Vagina (tissue), 2 donors: Measurements from ENCODE around the gene KIAA0825. TPM values are rescaled to one million over a fixed set of nuclear protein-coding genes. Genes with fewer than 3 reads are reported as not detected.

Source experiments
- DNase-seq, 2 donors: peaks; one replicate each; pipeline ENCODE4 v3.0.0-alpha.2; 2017; ENCODE audit errors: extremely low spot score in 2 of 2
- H3K27ac ChIP-seq: fragments of 200-600 bp; sonication (generic); one replicate; pipeline ENCODE4 v1.5.1; 2019
- H3K27me3 ChIP-seq: fragments of 200-600 bp; sonication (generic); one replicate; pipeline ENCODE4 v1.5.1; 2019
- H3K36me3 ChIP-seq, 2 donors: fragments of 200-600 bp; sonication (generic); one replicate each; pipeline ENCODE4 v1.5.1; 2017 to 2019
- H3K4me1 ChIP-seq: fragments of 200-600 bp; sonication (generic); one replicate; pipeline ENCODE4 v1.5.1; 2019
- H3K4me3 ChIP-seq, 2 donors: fragments of 200-600 bp; sonication (generic); 1 replicate in 1 of 2; 2 replicates in 1 of 2; pipeline ENCODE4 v1.5.1; 2016 to 2019
- H3K9me3 ChIP-seq: fragments of 200-600 bp; sonication (generic); one replicate; pipeline ENCODE4 v1.5.1; 2019
- CTCF ChIP-seq, 3 experiments: fragments of 450-650 bp in 2 of 3; fragments of 200-600 bp in 1 of 3; sonication (generic) in 1 of 3; IDR thresholded peaks; one replicate each; pipeline ENCODE4 v1.5.1; 2017 to 2019; ENCODE audit warnings: antibody characterized with exemption in 3 of 3, mild to moderate bottlenecking in 2 of 3, moderate library complexity in 2 of 3
- POLR2A ChIP-seq, 2 donors: fragments of 450-650 bp; IDR thresholded peaks; one replicate each; pipeline ENCODE4 v1.6.1; 2017; ENCODE audit warnings: antibody characterized with exemption in 2 of 2, mild to moderate bottlenecking in 2 of 2, moderate library complexity in 2 of 2
- POLR2AphosphoS5 ChIP-seq, 2 donors: sonication (generic); formaldehyde crosslinking; IDR thresholded peaks; one replicate each; pipeline ENCODE4 v1.9.0; 2017; ENCODE audit warnings: antibody characterized with exemption in 2 of 2, mild to moderate bottlenecking in 2 of 2, low read depth in 1 of 2; ENCODE audit not compliant: insufficient read depth in 1 of 2
- intact Hi-C: fragments of 100-400 bp; cut with DNase I; formaldehyde crosslinking; loops from one replicate; pipeline ENCODE4 v1.15.1; 2023
- total RNA-seq: library from RNA; depleted of rRNA; stranded (reverse); fragments of >200 nt; gene quantifications from one replicate; pipeline ENCODE4 v1.2.3, GENCODE V29; 2016

Gene KIAA0825
- total RNA-seq: 2.5 TPM

GRCh38 chr5:94618493-94619328, at the start of gene KIAA0825, which contains the start of gene SLF1:
TSS of gene KIAA0825 (minus strand) at chr5:94618604. CDS start at chr5:94537126, 81,478 bp downstream.
TSS of gene SLF1 (plus strand) at chr5:94618669. CDS start at chr5:94628811, 10,142 bp downstream.
- intact Hi-C loops: no loop called here
- Histone ChIP-seq H3K9me3 (no peaks in the 10 kb centered on the region), H3K4me1 (peaks cover 28% of the 10 kb centered on the region), H3K36me3 (no peaks in the 10 kb centered on the region), H3K27me3 (no peaks in the 10 kb centered on the region), H3K27ac (peak within 1 kb of the TSS; percentile 50), H3K4me3 (peak within 1 kb of the TSS; percentile 63 to 73)
- TF ChIP-seq POLR2AphosphoS5 (IDR thresholded peaks at IDR 0.05; ENCODE audit: insufficient read depth in 1 of 2, low read depth in 1 of 2) (peak; percentile 54 to 80), POLR2A (IDR thresholded peaks at IDR 0.05) (no peak), CTCF (IDR thresholded peaks at IDR 0.05) (no peak)
- DNase-seq: peak in 1 of 2 donors; percentile 92

GRCh38 chr5:94667937-94668336, 49.5 kb upstream of the KIAA0825 start:
- H3K27me3 ChIP-seq: no peaks in the 10 kb centered on the region
- intact Hi-C loops: no loop called here
- H3K9me3 ChIP-seq: no peaks in the 10 kb centered on the region
- TF ChIP-seq POLR2A (IDR thresholded peaks at IDR 0.05): no peak
- TF ChIP-seq POLR2AphosphoS5 (IDR thresholded peaks at IDR 0.05; ENCODE audit: insufficient read depth in 1 of 2, low read depth in 1 of 2): no peak
- TF ChIP-seq CTCF (IDR thresholded peaks at IDR 0.05): no peak
- no peak overlapping the region for H3K4me3 ChIP-seq
- no peak for DNase-seq
- H3K36me3 ChIP-seq: peaks cover 0 to 9% of the 10 kb centered on the region in 2 donors
- H3K27ac ChIP-seq: no peak overlapping the region
- H3K4me1 ChIP-seq: no peaks in the 10 kb centered on the region

- Histone ChIP-seq H3K36me3 (peaks cover 0 to 12% of the 10 kb centered on the region in 2 donors), H3K9me3 (no peaks in the 10 kb centered on the region), H3K4me1 (no peaks in the 10 kb centered on the region), H3K27ac (no peak overlapping the region), H3K27me3 (no peaks in the 10 kb centered on the region), H3K4me3 (no peak overlapping the region)
- no peak for DNase-seq
- no peak for TF ChIP-seq POLR2A (IDR thresholded peaks at IDR 0.05)
- no peak for TF ChIP-seq POLR2AphosphoS5 (IDR thresholded peaks at IDR 0.05; ENCODE audit: insufficient read depth in 1 of 2, low read depth in 1 of 2)
- TF ChIP-seq CTCF (IDR thresholded peaks at IDR 0.05): no peak
- intact Hi-C loops: no loop called here
Measured at GRCh38 chr5:94661086-94661485, 42.7 kb upstream of the KIAA0825 start.

GRCh38 chr5:94660506-94660905, 42.1 kb upstream of the KIAA0825 start:
- TF ChIP-seq POLR2AphosphoS5 (IDR thresholded peaks at IDR 0.05; ENCODE audit: insufficient read depth in 1 of 2, low read depth in 1 of 2) (no peak), CTCF (IDR thresholded peaks at IDR 0.05) (no peak)
- H3K27ac ChIP-seq: no peak overlapping the region
- no peak for DNase-seq
- intact Hi-C loops: no loop called here
- H3K36me3 ChIP-seq: peaks cover 0 to 10% of the 10 kb centered on the region in 2 donors
- no peak overlapping the region for H3K4me3 ChIP-seq
- H3K9me3 ChIP-seq: no peaks in the 10 kb centered on the region
- no peaks in the 10 kb centered on the region for H3K4me1 ChIP-seq
- no peaks in the 10 kb centered on the region for H3K27me3 ChIP-seq

- Histone ChIP-seq H3K27ac (no peak overlapping the region), H3K4me3 (no peak overlapping the region), H3K4me1 (no peaks in the 10 kb centered on the region), H3K36me3 (peaks cover 0 to 7% of the 10 kb centered on the region in 2 donors), H3K9me3 (no peaks in the 10 kb centered on the region), H3K27me3 (no peaks in the 10 kb centered on the region)
- no peak for DNase-seq
- TF ChIP-seq CTCF (IDR thresholded peaks at IDR 0.05): no peak
- no peak for TF ChIP-seq POLR2AphosphoS5 (IDR thresholded peaks at IDR 0.05; ENCODE audit: insufficient read depth in 1 of 2, low read depth in 1 of 2)
- intact Hi-C loops: no loop called here
Measured at GRCh38 chr5:94658272-94658671, 39.9 kb upstream of the KIAA0825 start.
